SK-N-SH treated with all-trans-retinoic acid at 6 μM for 48 hours (cell line): Measurements from ENCODE around the gene SLC12A8.

Source experiments
- GLIS3 ChIP-seq: fragments of 250-450 bp; sonication (Bioruptor Pico); IDR thresholded peaks from 2 replicates; pipeline ENCODE4 v1.5.0; 2020; ENCODE audit warnings: mild to moderate bottlenecking, moderate library complexity
- ZFP3 ChIP-seq: fragments of 250-450 bp; sonication (Bioruptor Pico); IDR thresholded peaks from 2 replicates; pipeline ENCODE4 v1.5.0; 2020; ENCODE audit warnings: mild to moderate bottlenecking, moderate library complexity
- TF ChIP-seq, protein P1 (sequence below): fragments of 250-450 bp; sonication (Bioruptor Pico); IDR thresholded peaks from 2 replicates; pipeline ENCODE4 v1.5.1; 2020; ENCODE audit warnings: low read depth, mild to moderate bottlenecking, moderate library complexity
- TF ChIP-seq, protein P2 (sequence below): fragments of 250-450 bp; sonication (Bioruptor Pico); IDR thresholded peaks from 2 replicates; pipeline ENCODE4 v1.8.0; 2021; ENCODE audit warnings: low read depth, mild to moderate bottlenecking, moderate library complexity, borderline replicate concordance

DNA sequence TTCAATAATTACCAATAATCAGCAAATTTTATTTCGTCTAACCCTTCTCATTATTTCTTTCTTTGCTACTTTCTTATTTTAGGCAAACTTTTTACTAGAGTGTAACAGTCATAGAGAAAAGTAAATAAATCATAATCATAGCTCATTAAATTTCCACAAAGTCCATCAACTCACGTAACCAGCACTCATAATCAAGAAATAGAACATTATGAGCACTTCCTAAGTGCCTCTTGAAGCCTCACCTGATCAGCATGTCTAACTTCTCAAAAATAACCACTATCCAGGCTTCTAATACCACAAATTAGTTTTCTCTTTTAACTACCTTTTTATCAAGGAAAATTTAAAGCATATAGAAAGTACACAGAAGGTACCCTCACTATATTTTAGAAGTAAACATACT lies 38.4 kb upstream of the SLC12A8 start:
- no peak for TF ChIP-seq ZFP3
- no peak for TF ChIP-seq GLIS3
- TF ChIP-seq, protein P1, sequence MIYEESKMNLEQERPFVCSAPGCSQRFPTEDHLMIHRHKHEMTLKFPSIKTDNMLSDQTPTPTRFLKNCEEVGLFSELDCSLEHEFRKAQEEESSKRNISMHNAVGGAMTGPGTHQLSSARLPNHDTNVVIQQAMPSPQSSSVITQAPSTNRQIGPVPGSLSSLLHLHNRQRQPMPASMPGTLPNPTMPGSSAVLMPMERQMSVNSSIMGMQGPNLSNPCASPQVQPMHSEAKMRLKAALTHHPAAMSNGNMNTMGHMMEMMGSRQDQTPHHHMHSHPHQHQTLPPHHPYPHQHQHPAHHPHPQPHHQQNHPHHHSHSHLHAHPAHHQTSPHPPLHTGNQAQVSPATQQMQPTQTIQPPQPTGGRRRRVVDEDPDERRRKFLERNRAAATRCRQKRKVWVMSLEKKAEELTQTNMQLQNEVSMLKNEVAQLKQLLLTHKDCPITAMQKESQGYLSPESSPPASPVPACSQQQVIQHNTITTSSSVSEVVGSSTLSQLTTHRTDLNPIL = no peak
- TF ChIP-seq, protein P2, sequence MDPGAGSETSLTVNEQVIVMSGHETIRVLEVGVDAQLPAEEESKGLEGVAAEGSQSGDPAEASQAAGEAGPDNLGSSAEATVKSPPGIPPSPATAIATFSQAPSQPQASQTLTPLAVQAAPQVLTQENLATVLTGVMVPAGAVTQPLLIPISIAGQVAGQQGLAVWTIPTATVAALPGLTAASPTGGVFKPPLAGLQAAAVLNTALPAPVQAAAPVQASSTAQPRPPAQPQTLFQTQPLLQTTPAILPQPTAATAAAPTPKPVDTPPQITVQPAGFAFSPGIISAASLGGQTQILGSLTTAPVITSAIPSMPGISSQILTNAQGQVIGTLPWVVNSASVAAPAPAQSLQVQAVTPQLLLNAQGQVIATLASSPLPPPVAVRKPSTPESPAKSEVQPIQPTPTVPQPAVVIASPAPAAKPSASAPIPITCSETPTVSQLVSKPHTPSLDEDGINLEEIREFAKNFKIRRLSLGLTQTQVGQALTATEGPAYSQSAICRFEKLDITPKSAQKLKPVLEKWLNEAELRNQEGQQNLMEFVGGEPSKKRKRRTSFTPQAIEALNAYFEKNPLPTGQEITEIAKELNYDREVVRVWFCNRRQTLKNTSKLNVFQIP = no peak
